HG03175 (cell line): ENCODE results near the gene ISM2.
"Not testable (repeated sequence)": the region's sequence is repeated elsewhere in the genome, so short reads cannot be mapped to it uniquely, and the experiment has no call there.

Experiments used
- ATAC-seq: cut with Tn5 transposase; IDR thresholded peaks from one replicate; pipeline ENCODE4 v1.9.1; 2021; ENCODE audit warnings: mild to moderate bottlenecking, moderate library complexity; ENCODE audit not compliant: unreplicated experiment

Gene ISM2

GRCh38 chr14:77498120-77498979, at the start of gene ISM2:
Gene ISM2, minus strand, starts transcription at chr14:77498816. Its CDS starts 23 bp downstream, at chr14:77498793.
- peak; percentile 69 for ATAC-seq

- no peak for ATAC-seq
Measured at GRCh38 chr14:77547512-77548180, 49.0 kb upstream of the ISM2 start.

DNA sequence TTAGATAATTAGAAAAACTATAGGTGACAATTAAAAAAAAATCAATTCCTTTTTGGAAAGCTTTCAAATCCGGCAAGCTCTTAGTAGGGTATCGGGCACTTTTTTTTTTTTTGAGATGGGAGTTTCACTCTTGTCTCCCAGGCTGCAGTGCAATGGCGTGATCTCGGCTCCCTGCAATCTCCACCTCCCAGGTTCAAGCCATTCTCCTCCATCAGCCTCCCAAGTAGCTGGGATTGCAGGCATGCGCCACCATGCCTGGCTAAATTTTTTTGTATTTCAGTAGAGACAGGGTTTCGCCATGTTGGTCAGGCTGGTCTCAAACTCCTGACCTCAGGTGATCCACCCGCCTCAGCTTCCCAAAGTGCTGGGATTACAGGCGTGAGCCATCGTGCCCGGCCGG, 46.6 kb upstream of the ISM2 start:
- ATAC-seq = not testable (repeated sequence)

DNA sequence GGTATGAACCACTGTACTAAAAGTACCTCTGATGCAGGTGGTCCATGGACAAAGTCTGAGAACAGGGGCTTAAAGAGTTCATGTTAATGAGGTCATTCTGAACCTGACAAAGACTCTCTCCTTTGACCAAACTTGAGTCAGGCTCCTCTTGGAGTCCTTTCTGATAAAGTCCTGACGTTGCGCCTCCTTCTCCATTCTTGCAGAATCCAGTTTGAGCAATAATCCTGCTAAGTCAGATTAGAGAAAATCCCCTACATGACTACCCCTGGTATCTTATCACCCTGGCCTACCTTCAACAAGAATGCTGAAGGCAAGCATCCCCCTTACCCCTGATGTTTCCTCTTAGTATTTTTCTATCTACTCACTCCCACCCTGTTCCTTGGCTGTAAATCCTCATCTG, 46.0 kb upstream of the ISM2 start:
- ATAC-seq = no peak

- no peak for ATAC-seq
Measured at GRCh38 chr14:77543637-77544334, 45.2 kb upstream of the ISM2 start.

GRCh38 chr14:77543240-77543551, 44.6 kb upstream of the ISM2 start:
- no peak for ATAC-seq

GRCh38 chr14:77542421-77543239, 44.0 kb upstream of the ISM2 start:
- ATAC-seq = peak; percentile 26

DNA sequence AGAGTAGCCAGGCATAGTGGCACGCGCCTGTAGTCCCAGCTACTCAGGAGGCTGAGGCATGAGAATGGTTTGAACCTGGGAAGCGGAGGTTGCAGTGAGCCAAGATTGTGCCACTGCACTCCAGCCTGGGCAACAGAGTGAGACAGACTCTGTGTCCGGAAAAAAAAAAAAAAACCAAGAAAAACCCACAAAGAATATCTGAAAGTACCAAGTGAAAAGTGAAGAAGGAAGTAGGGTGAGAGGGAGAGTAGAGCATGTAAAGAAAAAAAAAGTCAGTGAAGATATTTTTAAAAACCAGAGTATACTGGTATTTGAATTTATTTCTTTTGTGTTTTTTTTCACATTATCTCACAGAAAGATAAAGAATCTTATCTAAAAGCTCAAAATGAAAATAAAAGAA, 43.3 kb upstream of the ISM2 start:
- peak; percentile 70 for ATAC-seq

GRCh38 chr14:77536951-77537350, 38.3 kb upstream of the ISM2 start:
- ATAC-seq = not testable (repeated sequence)

DNA sequence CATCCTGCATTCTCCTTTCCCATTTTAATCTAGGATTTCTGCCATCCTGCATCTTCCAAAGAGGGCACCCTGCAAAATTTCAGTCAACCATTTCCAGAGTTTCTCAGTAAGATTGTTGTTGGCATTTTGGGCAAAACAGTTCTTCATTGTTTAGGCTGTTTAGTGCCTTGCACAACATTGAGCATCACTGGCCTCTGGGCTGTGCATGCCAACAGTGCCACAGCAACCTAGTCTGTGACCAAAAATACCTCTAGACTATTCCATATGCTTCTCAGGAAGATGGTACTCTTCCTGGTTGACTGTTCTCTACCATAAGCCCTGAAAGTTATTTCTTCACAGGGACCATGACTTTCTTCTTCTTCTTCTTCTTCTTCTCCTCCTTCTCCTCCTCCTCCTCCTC, 32.5 kb upstream of the ISM2 start:
- ATAC-seq = no peak

DNA sequence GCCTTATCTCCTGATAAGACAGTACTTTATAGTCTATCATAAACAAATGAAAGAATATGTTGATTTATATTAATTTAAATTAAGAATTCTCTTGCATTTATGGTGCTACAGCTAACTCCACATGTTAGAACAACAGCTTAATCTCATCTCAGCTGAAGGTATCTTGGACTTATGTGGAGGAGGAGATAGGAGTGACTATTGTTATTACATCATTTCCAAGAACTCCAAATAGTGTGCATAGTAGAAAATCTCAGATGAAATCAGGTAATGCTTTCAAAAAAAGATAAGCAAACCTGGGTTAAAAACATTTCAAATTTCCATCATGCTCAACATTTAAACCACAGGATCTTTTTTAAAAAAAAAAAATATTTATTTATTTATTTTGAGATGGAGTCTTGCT, 31.3 kb upstream of the ISM2 start:
- ATAC-seq = no peak

- no peak for ATAC-seq
Measured at GRCh38 chr14:77529213-77529612, 30.6 kb upstream of the ISM2 start.

DNA sequence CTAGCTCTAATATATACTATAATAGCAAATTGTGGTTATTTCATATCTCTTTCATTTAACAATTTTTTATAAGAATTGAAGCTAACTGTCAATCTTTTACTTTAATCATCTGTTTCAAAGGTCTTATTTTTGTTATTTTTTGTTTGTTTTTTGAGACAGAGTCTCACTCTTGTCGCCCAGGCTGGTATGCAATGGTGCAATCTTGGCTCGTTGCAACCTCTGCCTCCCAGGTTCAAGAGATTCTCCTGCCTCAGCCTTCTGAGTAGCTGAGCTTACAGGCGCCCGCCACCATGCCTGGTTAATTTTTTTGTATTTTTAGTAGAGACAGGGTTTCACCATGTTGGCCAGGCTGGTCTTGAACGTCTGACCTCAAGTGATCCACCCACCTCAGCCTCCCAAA, 30.1 kb upstream of the ISM2 start:
- ATAC-seq = not testable (repeated sequence)

- no peak for ATAC-seq
Measured at GRCh38 chr14:77526266-77526665, 27.6 kb upstream of the ISM2 start.

- no peak for ATAC-seq
Measured at GRCh38 chr14:77524536-77524935, 25.9 kb upstream of the ISM2 start.

- ATAC-seq = no peak
Measured at GRCh38 chr14:77523109-77523508, 24.5 kb upstream of the ISM2 start.

DNA sequence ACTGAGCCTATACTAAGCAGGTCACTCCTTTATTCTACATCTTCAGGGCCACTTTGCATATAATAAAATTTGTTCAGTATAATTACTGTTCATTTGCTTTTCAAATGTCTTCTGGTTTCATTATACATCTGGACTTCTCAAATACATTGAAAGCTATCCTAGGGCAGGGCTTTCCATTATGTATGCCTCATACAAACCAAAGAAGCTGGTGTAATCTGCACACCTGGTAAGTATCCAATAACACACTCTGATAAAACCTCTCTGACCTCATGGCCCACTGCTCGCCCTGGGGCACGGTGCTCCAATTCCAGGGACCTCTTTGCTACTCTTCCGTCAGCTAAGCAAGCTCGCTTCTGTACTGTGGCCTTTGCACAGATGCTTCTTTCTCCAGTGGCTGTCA, 21.9 kb upstream of the ISM2 start:
- ATAC-seq = no peak

- ATAC-seq = no peak
Measured at GRCh38 chr14:77516126-77516525, 17.5 kb upstream of the ISM2 start.

GRCh38 chr14:77511486-77512162, 13.0 kb upstream of the ISM2 start:
- no peak for ATAC-seq

GRCh38 chr14:77509366-77509765, 10.8 kb upstream of the ISM2 start:
- no peak for ATAC-seq
